ENCODE measurements around the gene KNG1.
"Not testable (repeated sequence)": the region's sequence is repeated elsewhere in the genome, so short reads cannot be mapped to it uniquely, and the experiment has no call there.

The KNG1 gene

DNA sequence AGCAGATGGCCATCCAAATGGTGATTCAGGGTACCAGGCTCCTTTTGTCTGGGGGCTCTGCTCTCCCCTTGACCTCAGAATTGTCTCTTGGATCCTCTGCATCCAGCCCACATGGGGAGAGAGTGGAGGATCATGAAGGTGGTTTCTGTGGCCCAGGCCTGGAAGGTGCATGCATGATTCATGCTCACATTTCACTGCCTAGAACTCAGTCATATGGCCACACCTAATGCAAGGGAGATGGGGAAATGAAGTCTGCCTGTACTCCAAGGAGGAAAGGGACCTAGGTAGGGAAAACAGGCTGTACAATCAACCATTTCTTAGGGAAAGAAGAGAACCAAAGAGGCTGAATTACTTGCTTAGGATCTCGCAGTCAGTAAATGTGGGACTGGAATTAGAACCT lies 36.3 kb upstream of the KNG1 start:
- H3K27ac ChIP-seq, result no peak overlapping the region

DNA sequence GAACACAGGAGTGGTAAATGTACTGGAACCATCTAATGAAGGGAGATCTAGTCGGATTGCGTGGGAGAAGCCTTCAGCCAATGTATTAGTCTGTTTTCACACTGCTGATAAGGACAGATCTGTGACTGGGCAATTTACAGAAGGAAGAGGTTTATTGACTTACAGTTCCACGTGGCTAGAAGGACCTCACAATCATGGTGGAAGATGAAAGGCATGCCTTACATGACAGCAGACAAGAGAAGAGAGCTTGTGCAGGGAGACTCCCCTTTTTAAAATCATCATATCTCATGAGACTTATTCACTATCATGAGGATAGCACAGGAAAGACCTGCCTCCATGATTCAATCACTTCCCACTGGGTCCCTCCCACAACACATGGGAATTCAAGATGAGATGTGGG lies 34.3 kb upstream of the KNG1 start:
- no peak overlapping the region for H3K27ac ChIP-seq
- TF ChIP-seq, protein P1, sequence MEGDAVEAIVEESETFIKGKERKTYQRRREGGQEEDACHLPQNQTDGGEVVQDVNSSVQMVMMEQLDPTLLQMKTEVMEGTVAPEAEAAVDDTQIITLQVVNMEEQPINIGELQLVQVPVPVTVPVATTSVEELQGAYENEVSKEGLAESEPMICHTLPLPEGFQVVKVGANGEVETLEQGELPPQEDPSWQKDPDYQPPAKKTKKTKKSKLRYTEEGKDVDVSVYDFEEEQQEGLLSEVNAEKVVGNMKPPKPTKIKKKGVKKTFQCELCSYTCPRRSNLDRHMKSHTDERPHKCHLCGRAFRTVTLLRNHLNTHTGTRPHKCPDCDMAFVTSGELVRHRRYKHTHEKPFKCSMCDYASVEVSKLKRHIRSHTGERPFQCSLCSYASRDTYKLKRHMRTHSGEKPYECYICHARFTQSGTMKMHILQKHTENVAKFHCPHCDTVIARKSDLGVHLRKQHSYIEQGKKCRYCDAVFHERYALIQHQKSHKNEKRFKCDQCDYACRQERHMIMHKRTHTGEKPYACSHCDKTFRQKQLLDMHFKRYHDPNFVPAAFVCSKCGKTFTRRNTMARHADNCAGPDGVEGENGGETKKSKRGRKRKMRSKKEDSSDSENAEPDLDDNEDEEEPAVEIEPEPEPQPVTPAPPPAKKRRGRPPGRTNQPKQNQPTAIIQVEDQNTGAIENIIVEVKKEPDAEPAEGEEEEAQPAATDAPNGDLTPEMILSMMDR (conservative IDR thresholded peaks at IDR 0.05), result no peak

More for the DNA sequence above, 36.3 kb upstream of the KNG1 start:
- TF ChIP-seq, protein P1 (conservative IDR thresholded peaks at IDR 0.05), result no peak

DNA sequence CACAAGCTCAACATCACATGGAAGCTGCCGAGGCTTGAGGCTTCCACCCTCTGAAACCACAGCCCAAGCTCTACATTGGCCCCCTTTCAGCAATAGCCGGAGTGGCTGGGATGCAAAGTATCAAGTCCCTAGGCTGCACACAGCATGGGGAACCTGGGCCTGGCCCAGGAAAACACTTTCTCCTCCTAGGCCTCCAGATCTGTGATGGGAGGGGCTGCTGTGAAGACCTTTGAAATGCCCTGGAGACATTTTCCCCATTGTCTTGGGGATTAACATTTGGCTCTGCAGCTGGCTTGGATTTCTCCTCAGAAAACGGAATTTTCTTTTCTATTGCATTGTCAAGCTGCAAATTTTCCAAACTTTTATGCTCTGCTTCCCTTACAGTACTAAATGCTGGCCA lies 33.2 kb upstream of the KNG1 start:
- no peak overlapping the region for H3K27ac ChIP-seq
- TF ChIP-seq, protein P1 (conservative IDR thresholded peaks at IDR 0.05), result no peak

DNA sequence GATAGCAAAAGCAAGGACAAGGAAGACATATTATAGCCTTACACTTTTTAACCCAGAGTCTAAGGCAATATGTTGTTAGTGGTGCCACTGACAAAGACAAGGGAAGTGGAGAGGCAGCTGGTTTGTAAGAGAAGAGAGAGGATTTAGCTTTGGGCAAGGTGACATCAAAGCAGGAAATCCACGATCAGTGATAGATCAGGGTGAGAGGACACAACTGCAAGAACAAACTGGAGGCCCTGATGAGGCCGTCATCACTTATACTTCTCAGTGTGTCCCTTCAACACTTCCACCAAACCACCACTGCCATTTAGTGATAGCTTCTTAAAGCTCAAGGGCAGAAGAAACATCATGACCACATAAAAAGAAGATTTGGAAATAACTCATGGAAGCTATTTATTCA lies 30.7 kb upstream of the KNG1 start:
- not testable (repeated sequence) for H3K27ac ChIP-seq

DNA sequence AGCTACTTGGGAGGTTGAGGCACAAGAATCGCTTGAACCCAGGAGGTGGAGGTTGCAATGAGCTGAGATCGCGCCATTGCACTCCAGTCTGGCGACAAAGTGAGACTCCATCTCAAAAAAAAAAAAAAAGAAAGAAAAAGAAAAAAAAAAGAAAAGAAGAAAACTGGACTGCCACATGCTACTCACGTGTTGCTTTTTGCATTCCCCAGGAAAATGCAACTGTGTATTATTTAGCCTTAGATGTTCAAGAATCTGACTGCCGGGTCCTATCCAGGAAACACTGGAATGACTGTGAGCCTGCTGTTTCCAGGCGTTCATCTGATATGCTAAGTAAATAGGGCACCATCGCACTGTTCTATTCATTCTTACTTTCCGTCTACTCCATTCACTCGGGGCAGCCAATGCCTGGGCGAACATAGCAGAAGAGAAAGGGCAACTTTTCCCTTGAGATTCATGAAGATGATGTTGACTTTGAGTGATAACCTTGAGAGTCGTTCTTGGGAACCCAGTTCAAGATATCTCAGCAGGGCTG lies 30.0 kb upstream of the KNG1 start:
- TF ChIP-seq, protein P1 (conservative IDR thresholded peaks at IDR 0.05), result no peak

DNA sequence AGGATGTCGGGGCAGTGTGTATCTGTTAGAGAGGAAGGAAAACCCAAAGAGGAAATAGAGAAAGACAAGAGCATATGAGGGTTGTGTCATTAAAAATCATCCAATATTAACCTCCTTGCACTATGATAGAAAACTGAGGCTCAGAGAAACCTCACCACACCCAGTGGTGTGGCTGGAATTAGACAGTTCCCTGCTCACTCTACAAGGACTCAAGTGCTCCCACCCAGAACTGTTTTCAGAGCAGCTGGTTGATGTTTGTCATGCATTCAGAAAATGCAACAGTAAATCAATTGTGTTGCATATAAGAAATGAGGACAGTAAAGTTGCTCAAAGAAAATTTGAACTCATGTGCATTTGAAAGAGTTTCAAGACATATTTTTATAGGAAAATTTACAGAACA lies 26.9 kb upstream of the KNG1 start:
- not testable (repeated sequence) for H3K27ac ChIP-seq

More for the DNA sequence above, 30.0 kb upstream of the KNG1 start:
- no peak overlapping the region for H3K27ac ChIP-seq

DNA sequence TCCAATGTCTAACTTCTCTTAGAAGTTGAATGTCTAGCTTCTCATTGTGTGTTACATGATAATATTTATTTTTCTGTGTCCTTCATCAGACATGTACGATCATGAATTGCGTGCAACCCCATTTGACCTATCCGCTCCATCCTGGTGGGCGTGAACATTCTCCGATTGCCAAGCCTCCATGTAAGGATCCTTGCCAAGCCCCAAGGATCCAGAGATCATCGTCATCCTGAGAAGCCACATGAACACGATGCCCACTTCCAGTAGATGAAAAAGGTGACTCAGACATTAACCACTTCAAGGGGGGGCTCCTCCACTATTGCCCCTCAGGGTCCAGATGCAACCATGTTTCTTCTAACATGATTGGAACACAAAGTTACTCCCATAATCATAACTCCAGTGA lies 25.5 kb upstream of the KNG1 start:
- no peak overlapping the region for H3K27ac ChIP-seq
- TF ChIP-seq, protein P1 (conservative IDR thresholded peaks at IDR 0.05), result no peak

DNA sequence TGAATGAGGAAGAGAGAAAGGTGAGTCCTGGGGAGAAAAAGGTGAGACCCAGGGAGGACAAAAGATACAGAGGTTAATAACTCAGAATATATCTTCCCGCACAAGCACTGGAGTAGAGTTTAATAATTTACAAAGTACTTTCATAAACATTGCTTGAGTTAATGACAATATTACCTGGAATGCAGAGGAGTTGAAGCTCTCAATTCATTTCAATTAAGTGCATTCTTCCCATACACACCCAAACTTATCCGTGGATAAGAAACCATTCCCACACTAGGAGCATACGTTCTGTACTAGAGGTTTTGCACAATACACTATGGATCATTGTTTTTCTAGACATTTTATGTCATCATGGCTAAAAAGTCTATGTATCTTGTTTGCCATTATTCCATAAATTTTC lies 23.3 kb upstream of the KNG1 start:
- TF ChIP-seq, protein P1 (conservative IDR thresholded peaks at IDR 0.05), result no peak
- H3K27ac ChIP-seq, result no peak overlapping the region

All from VCaP (cell line).